GM23338 (cell line): ENCODE results near the gene DIP2C.

Source experiments
- CREB1 ChIP-seq: fragments of 250-450 bp; sonication (Bioruptor Pico); IDR thresholded peaks from 2 replicates; pipeline ENCODE4 v1.5.0; 2020; ENCODE audit warnings: low read depth, mild to moderate bottlenecking, moderate library complexity
- EZH2 ChIP-seq: fragments of 200-600 bp; sonication (generic); IDR thresholded peaks from one replicate; pipeline ENCODE4 v1.8.0; 2017; ENCODE audit warnings: antibody characterized with exemption, mild to moderate bottlenecking, low read depth; ENCODE audit not compliant: unreplicated experiment
- EZH2phosphoT487 ChIP-seq: fragments of 200-600 bp; sonication (generic); IDR thresholded peaks from one replicate; pipeline ENCODE4 v1.8.1; 2018; ENCODE audit warnings: antibody characterized with exemption; ENCODE audit not compliant: unreplicated experiment
- POLR2AphosphoS5 ChIP-seq: IDR thresholded peaks from 2 replicates; pipeline ENCODE4 v1.6.1; 2016; ENCODE audit warnings: antibody characterized with exemption, low read depth
- TF ChIP-seq, protein P1 (sequence below), 2 experiments: fragments of 200-600 bp in 1 of 2; sonication (generic) in 1 of 2; conservative IDR thresholded peaks; 2 replicates each; pipeline versions ENCODE4 v1.5.1 to v1.6.1; 2016 to 2017; ENCODE audit warnings: antibody characterized with exemption in 2 of 2, low read depth in 2 of 2, mild to moderate bottlenecking in 2 of 2, moderate library complexity in 1 of 2
- TF ChIP-seq, protein P2 (sequence below): fragments of 250-450 bp; sonication (Bioruptor Pico); IDR thresholded peaks from 2 replicates; pipeline ENCODE4 v1.5.0; 2020; ENCODE audit warnings: mild to moderate bottlenecking, moderate library complexity
- TF ChIP-seq, protein P3 (sequence below): IDR thresholded peaks from one replicate; pipeline ENCODE4 v1.6.1; 2018; ENCODE audit warnings: antibody characterized with exemption; ENCODE audit not compliant: unreplicated experiment
- TF ChIP-seq, protein P4 (sequence below): IDR thresholded peaks from 2 replicates; pipeline ENCODE4 v1.6.1; 2016; ENCODE audit warnings: antibody characterized with exemption

DNA sequence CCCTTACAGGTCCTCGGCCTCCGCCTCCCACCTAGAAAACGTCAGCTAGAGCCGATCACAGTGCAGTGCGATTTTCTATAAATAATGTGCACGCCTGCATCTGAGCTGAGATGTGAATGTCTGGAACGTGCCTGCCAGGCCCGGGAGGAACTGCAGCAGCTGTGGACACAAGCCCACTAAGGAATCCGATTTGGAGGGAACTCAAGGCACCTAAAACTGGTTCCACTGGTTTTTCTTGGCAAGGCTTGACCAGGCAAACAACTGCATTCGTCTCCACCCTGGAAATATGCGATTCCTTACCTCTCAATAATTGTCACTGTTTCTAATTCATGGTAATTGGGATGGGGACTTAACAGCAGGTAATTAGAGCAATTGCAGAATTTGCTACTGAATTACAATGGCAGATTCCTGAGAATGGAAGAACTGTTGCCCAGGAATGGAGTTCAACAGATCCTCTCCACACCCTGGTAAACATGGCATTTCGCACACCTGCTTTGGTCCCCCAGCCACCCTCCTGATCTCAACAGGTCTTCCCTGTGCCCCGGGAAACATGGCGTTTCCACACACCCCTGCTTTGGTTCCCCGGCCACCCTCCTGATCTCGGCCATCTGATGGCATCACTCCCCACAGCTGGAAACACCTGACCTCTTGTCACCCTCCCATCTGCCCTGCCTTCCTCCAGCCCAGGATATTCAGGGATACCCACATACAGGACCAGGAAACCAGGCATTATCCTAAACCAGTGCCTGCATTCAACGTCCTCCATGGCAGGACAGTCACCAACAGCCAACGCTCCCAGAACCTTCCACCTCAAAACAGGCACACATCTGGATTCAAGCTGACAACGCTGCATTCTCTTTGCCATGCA lies 76.0 kb downstream of the DIP2C start:
- TF ChIP-seq, protein P1, sequence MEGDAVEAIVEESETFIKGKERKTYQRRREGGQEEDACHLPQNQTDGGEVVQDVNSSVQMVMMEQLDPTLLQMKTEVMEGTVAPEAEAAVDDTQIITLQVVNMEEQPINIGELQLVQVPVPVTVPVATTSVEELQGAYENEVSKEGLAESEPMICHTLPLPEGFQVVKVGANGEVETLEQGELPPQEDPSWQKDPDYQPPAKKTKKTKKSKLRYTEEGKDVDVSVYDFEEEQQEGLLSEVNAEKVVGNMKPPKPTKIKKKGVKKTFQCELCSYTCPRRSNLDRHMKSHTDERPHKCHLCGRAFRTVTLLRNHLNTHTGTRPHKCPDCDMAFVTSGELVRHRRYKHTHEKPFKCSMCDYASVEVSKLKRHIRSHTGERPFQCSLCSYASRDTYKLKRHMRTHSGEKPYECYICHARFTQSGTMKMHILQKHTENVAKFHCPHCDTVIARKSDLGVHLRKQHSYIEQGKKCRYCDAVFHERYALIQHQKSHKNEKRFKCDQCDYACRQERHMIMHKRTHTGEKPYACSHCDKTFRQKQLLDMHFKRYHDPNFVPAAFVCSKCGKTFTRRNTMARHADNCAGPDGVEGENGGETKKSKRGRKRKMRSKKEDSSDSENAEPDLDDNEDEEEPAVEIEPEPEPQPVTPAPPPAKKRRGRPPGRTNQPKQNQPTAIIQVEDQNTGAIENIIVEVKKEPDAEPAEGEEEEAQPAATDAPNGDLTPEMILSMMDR (conservative IDR thresholded peaks at IDR 0.05; ENCODE audit: low read depth in 2 of 2): no peak
- TF ChIP-seq CREB1: no peak
- no peak for TF ChIP-seq EZH2
- no peak for TF ChIP-seq EZH2phosphoT487
- TF ChIP-seq POLR2AphosphoS5: no peak
- TF ChIP-seq, protein P2, sequence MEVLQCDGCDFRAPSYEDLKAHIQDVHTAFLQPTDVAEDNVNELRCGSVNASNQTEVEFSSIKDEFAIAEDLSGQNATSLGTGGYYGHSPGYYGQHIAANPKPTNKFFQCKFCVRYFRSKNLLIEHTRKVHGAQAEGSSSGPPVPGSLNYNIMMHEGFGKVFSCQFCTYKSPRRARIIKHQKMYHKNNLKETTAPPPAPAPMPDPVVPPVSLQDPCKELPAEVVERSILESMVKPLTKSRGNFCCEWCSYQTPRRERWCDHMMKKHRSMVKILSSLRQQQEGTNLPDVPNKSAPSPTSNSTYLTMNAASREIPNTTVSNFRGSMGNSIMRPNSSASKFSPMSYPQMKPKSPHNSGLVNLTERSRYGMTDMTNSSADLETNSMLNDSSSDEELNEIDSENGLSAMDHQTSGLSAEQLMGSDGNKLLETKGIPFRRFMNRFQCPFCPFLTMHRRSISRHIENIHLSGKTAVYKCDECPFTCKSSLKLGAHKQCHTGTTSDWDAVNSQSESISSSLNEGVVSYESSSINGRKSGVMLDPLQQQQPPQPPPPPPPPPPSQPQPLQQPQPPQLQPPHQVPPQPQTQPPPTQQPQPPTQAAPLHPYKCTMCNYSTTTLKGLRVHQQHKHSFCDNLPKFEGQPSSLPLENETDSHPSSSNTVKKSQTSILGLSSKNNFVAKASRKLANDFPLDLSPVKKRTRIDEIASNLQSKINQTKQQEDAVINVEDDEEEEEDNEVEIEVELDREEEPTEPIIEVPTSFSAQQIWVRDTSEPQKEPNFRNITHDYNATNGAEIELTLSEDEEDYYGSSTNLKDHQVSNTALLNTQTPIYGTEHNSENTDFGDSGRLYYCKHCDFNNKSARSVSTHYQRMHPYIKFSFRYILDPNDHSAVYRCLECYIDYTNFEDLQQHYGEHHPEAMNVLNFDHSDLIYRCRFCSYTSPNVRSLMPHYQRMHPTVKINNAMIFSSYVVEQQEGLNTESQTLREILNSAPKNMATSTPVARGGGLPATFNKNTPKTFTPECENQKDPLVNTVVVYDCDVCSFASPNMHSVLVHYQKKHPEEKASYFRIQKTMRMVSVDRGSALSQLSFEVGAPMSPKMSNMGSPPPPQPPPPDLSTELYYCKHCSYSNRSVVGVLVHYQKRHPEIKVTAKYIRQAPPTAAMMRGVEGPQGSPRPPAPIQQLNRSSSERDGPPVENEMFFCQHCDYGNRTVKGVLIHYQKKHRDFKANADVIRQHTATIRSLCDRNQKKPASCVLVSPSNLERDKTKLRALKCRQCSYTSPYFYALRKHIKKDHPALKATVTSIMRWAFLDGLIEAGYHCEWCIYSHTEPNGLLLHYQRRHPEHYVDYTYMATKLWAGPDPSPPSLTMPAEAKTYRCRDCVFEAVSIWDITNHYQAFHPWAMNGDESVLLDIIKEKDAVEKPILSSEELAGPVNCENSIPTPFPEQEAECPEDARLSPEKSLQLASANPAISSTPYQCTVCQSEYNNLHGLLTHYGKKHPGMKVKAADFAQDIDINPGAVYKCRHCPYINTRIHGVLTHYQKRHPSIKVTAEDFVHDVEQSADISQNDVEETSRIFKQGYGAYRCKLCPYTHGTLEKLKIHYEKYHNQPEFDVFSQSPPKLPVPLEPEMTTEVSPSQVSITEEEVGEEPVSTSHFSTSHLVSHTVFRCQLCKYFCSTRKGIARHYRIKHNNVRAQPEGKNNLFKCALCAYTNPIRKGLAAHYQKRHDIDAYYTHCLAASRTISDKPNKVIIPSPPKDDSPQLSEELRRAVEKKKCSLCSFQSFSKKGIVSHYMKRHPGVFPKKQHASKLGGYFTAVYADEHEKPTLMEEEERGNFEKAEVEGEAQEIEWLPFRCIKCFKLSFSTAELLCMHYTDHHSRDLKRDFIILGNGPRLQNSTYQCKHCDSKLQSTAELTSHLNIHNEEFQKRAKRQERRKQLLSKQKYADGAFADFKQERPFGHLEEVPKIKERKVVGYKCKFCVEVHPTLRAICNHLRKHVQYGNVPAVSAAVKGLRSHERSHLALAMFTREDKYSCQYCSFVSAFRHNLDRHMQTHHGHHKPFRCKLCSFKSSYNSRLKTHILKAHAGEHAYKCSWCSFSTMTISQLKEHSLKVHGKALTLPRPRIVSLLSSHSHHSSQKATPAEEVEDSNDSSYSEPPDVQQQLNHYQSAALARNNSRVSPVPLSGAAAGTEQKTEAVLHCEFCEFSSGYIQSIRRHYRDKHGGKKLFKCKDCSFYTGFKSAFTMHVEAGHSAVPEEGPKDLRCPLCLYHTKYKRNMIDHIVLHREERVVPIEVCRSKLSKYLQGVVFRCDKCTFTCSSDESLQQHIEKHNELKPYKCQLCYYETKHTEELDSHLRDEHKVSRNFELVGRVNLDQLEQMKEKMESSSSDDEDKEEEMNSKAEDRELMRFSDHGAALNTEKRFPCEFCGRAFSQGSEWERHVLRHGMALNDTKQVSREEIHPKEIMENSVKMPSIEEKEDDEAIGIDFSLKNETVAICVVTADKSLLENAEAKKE: no peak
- TF ChIP-seq, protein P3, sequence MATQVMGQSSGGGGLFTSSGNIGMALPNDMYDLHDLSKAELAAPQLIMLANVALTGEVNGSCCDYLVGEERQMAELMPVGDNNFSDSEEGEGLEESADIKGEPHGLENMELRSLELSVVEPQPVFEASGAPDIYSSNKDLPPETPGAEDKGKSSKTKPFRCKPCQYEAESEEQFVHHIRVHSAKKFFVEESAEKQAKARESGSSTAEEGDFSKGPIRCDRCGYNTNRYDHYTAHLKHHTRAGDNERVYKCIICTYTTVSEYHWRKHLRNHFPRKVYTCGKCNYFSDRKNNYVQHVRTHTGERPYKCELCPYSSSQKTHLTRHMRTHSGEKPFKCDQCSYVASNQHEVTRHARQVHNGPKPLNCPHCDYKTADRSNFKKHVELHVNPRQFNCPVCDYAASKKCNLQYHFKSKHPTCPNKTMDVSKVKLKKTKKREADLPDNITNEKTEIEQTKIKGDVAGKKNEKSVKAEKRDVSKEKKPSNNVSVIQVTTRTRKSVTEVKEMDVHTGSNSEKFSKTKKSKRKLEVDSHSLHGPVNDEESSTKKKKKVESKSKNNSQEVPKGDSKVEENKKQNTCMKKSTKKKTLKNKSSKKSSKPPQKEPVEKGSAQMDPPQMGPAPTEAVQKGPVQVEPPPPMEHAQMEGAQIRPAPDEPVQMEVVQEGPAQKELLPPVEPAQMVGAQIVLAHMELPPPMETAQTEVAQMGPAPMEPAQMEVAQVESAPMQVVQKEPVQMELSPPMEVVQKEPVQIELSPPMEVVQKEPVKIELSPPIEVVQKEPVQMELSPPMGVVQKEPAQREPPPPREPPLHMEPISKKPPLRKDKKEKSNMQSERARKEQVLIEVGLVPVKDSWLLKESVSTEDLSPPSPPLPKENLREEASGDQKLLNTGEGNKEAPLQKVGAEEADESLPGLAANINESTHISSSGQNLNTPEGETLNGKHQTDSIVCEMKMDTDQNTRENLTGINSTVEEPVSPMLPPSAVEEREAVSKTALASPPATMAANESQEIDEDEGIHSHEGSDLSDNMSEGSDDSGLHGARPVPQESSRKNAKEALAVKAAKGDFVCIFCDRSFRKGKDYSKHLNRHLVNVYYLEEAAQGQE: no peak
- TF ChIP-seq, protein P4, sequence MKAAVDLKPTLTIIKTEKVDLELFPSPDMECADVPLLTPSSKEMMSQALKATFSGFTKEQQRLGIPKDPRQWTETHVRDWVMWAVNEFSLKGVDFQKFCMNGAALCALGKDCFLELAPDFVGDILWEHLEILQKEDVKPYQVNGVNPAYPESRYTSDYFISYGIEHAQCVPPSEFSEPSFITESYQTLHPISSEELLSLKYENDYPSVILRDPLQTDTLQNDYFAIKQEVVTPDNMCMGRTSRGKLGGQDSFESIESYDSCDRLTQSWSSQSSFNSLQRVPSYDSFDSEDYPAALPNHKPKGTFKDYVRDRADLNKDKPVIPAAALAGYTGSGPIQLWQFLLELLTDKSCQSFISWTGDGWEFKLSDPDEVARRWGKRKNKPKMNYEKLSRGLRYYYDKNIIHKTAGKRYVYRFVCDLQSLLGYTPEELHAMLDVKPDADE: no peak
